Right lobe of liver (tissue), 6 donors: ENCODE measurements around the gene MPV17. TPM values are rescaled to one million over a fixed set of nuclear protein-coding genes. Genes with fewer than 3 reads are reported as not detected.
A peak's percentile ranks its signal among the peaks of the same experiment; 100 is the strongest.

ENCODE experiments used
- ATAC-seq, 4 donors: fragments of 200-7000 bp; cut with Tn5 transposase; one replicate each; pipeline ENCODE4 v1.9.1; 2020; ENCODE audit warnings: mild to moderate bottlenecking in 4 of 4, moderate library complexity in 4 of 4
- DNase-seq, 3 donors: peaks; one replicate each; pipeline ENCODE4 v3.0.0-alpha.2; 2020
- H3K27ac ChIP-seq, 3 donors: fragments of 200-600 bp; one replicate each; pipeline ENCODE4 v1.8.0; 2022
- H3K27me3 ChIP-seq, 2 donors: fragments of 200-600 bp; one replicate each; pipeline ENCODE4 v1.8.0; 2022
- H3K36me3 ChIP-seq, 4 donors: fragments of 200-600 bp; sonication (generic) in 1 of 4; one replicate each; pipeline versions ENCODE4 v1.5.1 to v1.8.0; 2017 to 2022; ENCODE audit warnings: control low read depth in 1 of 4
- H3K4me1 ChIP-seq, 4 donors: fragments of 200-600 bp; sonication (generic) in 1 of 4; one replicate each; pipeline versions ENCODE4 v1.5.1 to v1.8.0; 2017 to 2022; ENCODE audit warnings: control low read depth in 1 of 4
- H3K4me3 ChIP-seq, 3 donors: fragments of 200-600 bp; one replicate each; pipeline ENCODE4 v1.8.0; 2022
- H3K9me3 ChIP-seq, 4 donors: fragments of 200-600 bp; sonication (generic) in 1 of 4; one replicate each; pipeline versions ENCODE4 v1.5.1 to v1.8.0; 2017 to 2022; ENCODE audit warnings: control low read depth in 1 of 4
- POLR2A ChIP-seq: fragments of 450-650 bp; IDR thresholded peaks from one replicate; pipeline ENCODE4 v1.6.1; 2017; ENCODE audit warnings: antibody characterized with exemption, mild to moderate bottlenecking
- WGBS: methylation state at CpG from one replicate; pipeline ENCODE4 v1.1.6; 2018; ENCODE audit warnings: low coverage, low lambda C conversion rate; ENCODE audit not compliant: insufficient coverage; ENCODE audit errors: missing lambda C conversion rate; 5-methylcytosine and 5-hydroxymethylcytosine counted together
- intact Hi-C, 2 donors: fragments of 100-400 bp; cut with DNase I; formaldehyde crosslinking; loops; one replicate each; pipeline versions ENCODE4 v1.11.2 to v1.14.1; 2022
- total RNA-seq, 6 experiments: library from RNA; depleted of rRNA in 2 of 6; stranded (reverse); fragments of >200 nt in 2 of 6; fragmentation: NEBNext Ultra II Directional in 3 of 6; extraction: Animal tissue kit (Norgen Biotek cat#: 25700) in 3 of 6; gene quantifications; one replicate each; pipeline versions ENCODE4 v1.1.0 to v1.2.4, GENCODE V29; 2016 to 2023
- TF ChIP-seq, protein P1 (sequence below), 4 donors: fragments of 200-600 bp in 3 of 4; fragments of 450-650 bp in 1 of 4; IDR thresholded peaks; one replicate each; pipeline versions ENCODE4 v1.5.1 to v1.8.0; 2016 to 2022; ENCODE audit warnings: antibody characterized with exemption in 4 of 4, mild to moderate bottlenecking in 2 of 4
- donor health status: DM: no; HTN: yes; CAD: no.
- donor health status: DM: no; HTN: no; CAD: no.
- donor health status: DM: no; HTN: no; CAD: no.
- donor health status: DM: no; HTN: yes; CAD: no.
- donor health status: DM: no; HTN: yes; CAD: no.

The MPV17 gene
- total RNA-seq, 6 experiments from 2014 or later: 17.2 to 82.3 (median 30.4) TPM

DNA sequence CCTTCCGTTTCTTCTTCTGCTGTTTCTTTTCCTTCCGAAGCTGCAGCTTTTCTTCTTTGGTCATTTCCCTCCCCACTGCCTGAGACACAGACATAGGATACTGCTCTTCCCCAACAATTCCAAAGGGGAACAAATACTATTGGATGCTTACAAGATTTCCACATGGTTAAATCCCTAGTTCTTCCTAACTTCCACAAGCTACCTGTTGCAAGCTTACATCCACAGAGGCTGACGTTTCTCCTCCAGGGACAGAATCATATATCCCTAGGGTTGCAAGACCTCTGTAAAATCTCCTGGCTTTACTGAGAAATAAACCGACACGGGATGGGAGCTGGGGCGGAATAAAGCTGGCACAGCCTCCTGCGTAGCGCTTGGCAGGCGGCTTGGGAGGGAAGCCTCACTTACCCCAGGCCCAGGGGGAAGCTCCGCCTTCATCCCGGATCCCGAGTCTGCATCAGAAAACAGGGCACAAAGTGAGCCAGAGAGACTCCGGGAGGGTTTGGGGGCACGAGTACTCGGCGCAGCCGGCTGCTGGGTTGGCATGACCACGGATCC is 46.7 kb upstream of the MPV17 start:
- WGBS: 2% methylated on average over 12 of the region's 18 CpGs
- TF ChIP-seq POLR2A: no peak
- TF ChIP-seq, protein P1, sequence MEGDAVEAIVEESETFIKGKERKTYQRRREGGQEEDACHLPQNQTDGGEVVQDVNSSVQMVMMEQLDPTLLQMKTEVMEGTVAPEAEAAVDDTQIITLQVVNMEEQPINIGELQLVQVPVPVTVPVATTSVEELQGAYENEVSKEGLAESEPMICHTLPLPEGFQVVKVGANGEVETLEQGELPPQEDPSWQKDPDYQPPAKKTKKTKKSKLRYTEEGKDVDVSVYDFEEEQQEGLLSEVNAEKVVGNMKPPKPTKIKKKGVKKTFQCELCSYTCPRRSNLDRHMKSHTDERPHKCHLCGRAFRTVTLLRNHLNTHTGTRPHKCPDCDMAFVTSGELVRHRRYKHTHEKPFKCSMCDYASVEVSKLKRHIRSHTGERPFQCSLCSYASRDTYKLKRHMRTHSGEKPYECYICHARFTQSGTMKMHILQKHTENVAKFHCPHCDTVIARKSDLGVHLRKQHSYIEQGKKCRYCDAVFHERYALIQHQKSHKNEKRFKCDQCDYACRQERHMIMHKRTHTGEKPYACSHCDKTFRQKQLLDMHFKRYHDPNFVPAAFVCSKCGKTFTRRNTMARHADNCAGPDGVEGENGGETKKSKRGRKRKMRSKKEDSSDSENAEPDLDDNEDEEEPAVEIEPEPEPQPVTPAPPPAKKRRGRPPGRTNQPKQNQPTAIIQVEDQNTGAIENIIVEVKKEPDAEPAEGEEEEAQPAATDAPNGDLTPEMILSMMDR (IDR thresholded peaks at IDR 0.05): no peak
- H3K36me3 ChIP-seq: peaks cover 0 to 67% (median 25%) of the 10 kb centered on the region in 4 donors
- no peak for DNase-seq
- peak overlapping the region; percentile 61 to 100 (median 93) for H3K4me3 ChIP-seq
- H3K27ac ChIP-seq: peak overlapping the region; percentile 53 to 85 (median 84)
- H3K27me3 ChIP-seq: no peaks in the 10 kb centered on the region
- peak; percentile 39 to 55 (median 48) for ATAC-seq
- intact Hi-C loops: loop anchor here in 1 of 2 donors (2.0 to 10.0 kb wide), 2 partner anchors 13 to 55 kb away; partner anchors contain the start of gene GTF3C2
- peaks cover 0 to 24% (median 7%) of the 10 kb centered on the region in 4 donors for H3K4me1 ChIP-seq
- H3K9me3 ChIP-seq: no peaks in the 10 kb centered on the region

DNA sequence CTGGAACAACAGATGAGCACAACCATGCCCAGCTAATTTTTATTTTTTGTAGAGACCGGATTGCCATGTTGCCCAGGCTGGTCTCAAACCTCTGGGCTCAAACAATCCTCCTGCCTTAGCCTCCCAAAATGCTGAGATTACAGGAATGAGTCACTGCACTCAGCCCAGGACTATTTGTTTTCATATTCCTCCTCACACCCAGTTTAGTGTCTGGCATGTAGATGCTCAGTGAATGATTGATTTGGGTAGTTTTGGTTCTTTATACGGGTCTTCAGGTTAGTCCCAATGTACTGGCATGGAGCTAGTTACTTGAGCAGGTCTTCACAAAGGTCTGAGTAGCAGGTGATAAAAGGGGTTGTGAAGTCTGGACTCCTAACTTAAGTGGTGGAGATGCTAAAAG is 41.0 kb upstream of the MPV17 start:
- DNase-seq: no peak
- no peak for TF ChIP-seq POLR2A
- TF ChIP-seq, protein P1 (IDR thresholded peaks at IDR 0.05): no peak
- ATAC-seq: no peak
- intact Hi-C loops: loop anchor here in 1 of 2 donors (10.0 kb wide), 1 partner anchor 49 kb away; no protein-coding TSS in a partner anchor
- H3K4me3 ChIP-seq: no peak overlapping the region
- no peaks in the 10 kb centered on the region for H3K27me3 ChIP-seq
- WGBS: 71% methylated on average over 2 of the region's 2 CpGs
- peaks cover 0 to 2% (median 0%) of the 10 kb centered on the region in 4 donors for H3K4me1 ChIP-seq
- H3K27ac ChIP-seq: no peak overlapping the region
- no peaks in the 10 kb centered on the region for H3K9me3 ChIP-seq
- peaks cover 0 to 51% (median 22%) of the 10 kb centered on the region in 4 donors for H3K36me3 ChIP-seq

DNA sequence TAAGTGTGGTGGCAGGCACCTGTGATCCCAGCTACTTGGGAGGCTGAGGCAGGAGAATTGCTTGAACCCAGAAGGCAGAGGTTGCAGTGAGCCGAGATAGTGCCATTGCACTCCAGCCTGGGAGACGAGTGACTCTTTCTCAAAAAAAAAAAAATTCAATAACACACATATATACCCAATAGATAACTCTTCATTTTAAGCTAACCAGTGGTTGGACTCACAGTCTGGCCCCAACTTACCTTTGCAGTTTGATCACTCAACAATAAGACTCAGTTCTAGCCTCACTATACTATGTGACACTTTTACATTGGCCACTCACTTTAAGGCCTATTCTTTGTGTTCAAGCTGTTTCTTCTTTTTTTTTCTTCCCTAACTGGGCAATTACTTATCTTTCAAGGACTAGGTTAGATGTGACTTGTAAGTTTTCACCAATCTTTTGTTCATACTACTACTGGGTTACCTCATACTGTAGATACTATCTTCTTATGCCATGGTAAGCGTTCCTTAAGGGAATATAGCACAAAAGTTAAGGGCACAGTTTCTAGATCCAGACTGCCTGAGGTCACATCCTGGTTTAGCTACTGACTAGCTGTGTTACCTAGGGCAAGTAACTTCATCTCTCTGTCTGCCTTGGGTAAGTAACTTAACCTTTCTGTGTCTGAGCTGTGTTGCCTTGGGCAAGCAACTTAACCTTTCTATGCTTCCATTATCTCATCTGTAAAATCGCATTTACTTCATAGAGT is 40.0 kb upstream of the MPV17 start:
- Histone ChIP-seq H3K27me3 (no peaks in the 10 kb centered on the region), H3K27ac (no peak overlapping the region), H3K36me3 (peaks cover 0 to 40% (median 21%) of the 10 kb centered on the region in 4 donors), H3K9me3 (no peaks in the 10 kb centered on the region), H3K4me1 (peaks cover 0 to 6% (median 0%) of the 10 kb centered on the region in 4 donors), H3K4me3 (no peak overlapping the region)
- ATAC-seq (no peak), DNase-seq (no peak)
- intact Hi-C loops: loop anchor here in 1 of 2 donors (10.0 kb wide), 1 partner anchor 48 kb away; no protein-coding TSS in a partner anchor
- WGBS: 88% methylated on average over 4 of the region's 4 CpGs
- no peak for TF ChIP-seq POLR2A
- TF ChIP-seq, protein P1 (IDR thresholded peaks at IDR 0.05): no peak

DNA sequence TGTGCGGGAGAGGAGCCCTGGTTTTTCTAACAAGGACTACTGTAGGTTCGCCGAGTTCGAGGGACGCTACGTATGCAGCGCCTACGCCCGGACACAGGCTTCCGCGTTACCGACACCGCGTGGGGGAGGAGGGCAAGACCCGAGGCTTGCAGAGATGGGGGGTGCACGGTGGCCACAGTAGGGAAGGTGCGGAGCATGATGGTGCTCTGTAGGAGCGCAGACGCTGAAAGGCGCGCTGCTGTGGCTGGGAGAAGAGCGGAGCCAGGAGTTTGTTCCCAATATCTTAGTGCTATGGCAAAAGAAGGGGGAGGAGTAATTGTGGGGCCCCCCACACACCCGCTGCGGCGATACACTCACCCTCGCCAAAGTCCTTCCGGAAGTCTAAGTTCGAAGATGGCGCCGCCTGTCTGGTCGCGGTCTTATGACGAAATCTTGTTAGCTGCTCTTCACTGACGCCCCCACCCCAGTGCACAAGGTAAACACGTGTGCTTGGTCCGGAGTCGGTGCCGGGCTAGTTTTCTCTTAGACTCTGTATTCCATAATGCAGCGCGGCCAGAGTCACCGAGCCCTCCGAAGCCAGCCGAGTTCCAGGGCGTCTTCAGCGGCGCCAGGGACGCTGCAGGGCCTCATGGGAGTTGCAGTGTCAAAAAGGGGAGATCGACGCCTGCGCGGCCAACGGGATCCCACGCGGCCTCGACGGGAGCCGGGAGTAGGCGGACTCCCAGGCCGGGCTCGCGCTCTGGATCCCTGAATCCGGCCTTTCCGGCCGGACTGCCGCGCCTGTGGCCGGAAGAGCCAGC is 33.7 kb upstream of the MPV17 start, which contains the start of gene GTF3C2:
Gene GTF3C2 (minus strand): TSS at position 383 of the 800 bp plus-strand sequence. CDS start 13,210 bp downstream, outside the sequence.
- Histone ChIP-seq H3K36me3 (no peaks in the 10 kb centered on the region), H3K9me3 (no peaks in the 10 kb centered on the region), H3K4me3 (peak within 1 kb of the TSS; percentile 91 to 96 (median 93)), H3K4me1 (peaks cover 0 to 36% (median 3%) of the 10 kb centered on the region in 4 donors), H3K27ac (peak within 1 kb of the TSS; percentile 75 to 88 (median 79)), H3K27me3 (no peaks in the 10 kb centered on the region)
- TF ChIP-seq, protein P1 (IDR thresholded peaks at IDR 0.05): peak in 1 of 4 donors; percentile 9
- no peak for TF ChIP-seq POLR2A
- 0% methylated on average over 40 of the region's 67 CpGs for WGBS
- ATAC-seq: peak; percentile 92 to 97 (median 94)
- peak; percentile 93 to 95 (median 95) for DNase-seq
- intact Hi-C loops: loop anchor here in 1 of 2 donors (2.0 kb wide), 1 partner anchor 14 kb away; the partner anchor contains the start of genes EIF2B4 and SNX17
